22Rv1 (cell line): Measurements from ENCODE around the gene ITPR3.

Experiments
- ZFX ChIP-seq: fragments of 450-650 bp; IDR thresholded peaks from 2 replicates; pipeline ENCODE4 v1.6.1; 2017; ENCODE audit warnings: antibody characterized with exemption, borderline replicate concordance
- TF ChIP-seq, protein P1 (sequence below): fragments of 450-650 bp; IDR thresholded peaks from 2 replicates; pipeline ENCODE4 v1.5.1; 2017; ENCODE audit warnings: mild to moderate bottlenecking

DNA sequence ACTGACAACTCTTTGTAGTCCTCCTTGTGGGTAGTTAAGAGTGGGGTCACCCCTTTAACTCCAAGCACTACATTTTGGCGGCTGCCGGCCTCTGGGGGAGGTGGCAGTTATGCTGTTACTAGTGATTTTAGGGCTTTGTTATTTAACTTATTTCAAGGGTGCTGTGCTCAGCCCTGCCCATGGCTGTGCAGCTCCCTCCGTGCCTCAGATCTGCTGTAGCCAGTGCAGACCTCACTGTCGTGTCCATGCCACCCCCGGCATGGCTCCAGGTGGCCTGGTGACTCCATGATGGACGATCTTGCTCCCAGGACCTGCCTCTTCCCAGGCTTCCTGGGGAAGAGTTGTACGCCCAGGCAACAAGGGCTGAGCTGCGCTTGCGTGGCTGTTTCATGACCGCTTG is 75.0 kb downstream of the ITPR3 start:
- TF ChIP-seq, protein P1, sequence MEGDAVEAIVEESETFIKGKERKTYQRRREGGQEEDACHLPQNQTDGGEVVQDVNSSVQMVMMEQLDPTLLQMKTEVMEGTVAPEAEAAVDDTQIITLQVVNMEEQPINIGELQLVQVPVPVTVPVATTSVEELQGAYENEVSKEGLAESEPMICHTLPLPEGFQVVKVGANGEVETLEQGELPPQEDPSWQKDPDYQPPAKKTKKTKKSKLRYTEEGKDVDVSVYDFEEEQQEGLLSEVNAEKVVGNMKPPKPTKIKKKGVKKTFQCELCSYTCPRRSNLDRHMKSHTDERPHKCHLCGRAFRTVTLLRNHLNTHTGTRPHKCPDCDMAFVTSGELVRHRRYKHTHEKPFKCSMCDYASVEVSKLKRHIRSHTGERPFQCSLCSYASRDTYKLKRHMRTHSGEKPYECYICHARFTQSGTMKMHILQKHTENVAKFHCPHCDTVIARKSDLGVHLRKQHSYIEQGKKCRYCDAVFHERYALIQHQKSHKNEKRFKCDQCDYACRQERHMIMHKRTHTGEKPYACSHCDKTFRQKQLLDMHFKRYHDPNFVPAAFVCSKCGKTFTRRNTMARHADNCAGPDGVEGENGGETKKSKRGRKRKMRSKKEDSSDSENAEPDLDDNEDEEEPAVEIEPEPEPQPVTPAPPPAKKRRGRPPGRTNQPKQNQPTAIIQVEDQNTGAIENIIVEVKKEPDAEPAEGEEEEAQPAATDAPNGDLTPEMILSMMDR = no peak
- no peak for TF ChIP-seq ZFX
